Breast epithelium (tissue), 3 donors: Measurements from ENCODE around the gene ESYT1.

Experiments
- CTCF ChIP-seq, 3 donors: fragments of 450-650 bp; IDR thresholded peaks; one replicate each; pipeline ENCODE4 v1.5.1; 2016 to 2017; ENCODE audit warnings: antibody characterized with exemption in 3 of 3, mild to moderate bottlenecking in 3 of 3, moderate library complexity in 3 of 3
- POLR2A ChIP-seq: fragments of 450-650 bp; IDR thresholded peaks from one replicate; pipeline ENCODE4 v1.6.1; 2016; ENCODE audit warnings: antibody characterized with exemption, mild to moderate bottlenecking, moderate library complexity
- POLR2AphosphoS5 ChIP-seq, 3 donors: sonication (generic); formaldehyde crosslinking; IDR thresholded peaks; one replicate each; pipeline ENCODE4 v1.6.1; 2017; ENCODE audit warnings: antibody characterized with exemption in 3 of 3

GRCh38 chr12:56097738-56098137 is 30.3 kb upstream of the ESYT1 start:
- TF ChIP-seq POLR2A: no peak
- TF ChIP-seq CTCF (IDR thresholded peaks at IDR 0.05): no peak
- TF ChIP-seq POLR2AphosphoS5 (IDR thresholded peaks at IDR 0.05): no peak
